Endothelial cell of umbilical vein (primary cell): ENCODE measurements around the gene TMC1. TPM values are rescaled to one million over a fixed set of nuclear protein-coding genes. Genes with fewer than 3 reads are reported as not detected.

Experiments
- BruUV-seq: library from RNA; stranded (reverse); fragments of 400-500 nt; replicated peaks from 2 replicates; lab custom pipeline; 2021; lab: Mats Ljungman, UMichigan
- CTCF ChIA-PET: fragments of 300-600, 350-600 bp; sonication (Branson Sonifier 250); formaldehyde crosslinking; loops from one replicate; lab custom pipeline; 2021; ENCODE audit warnings: antibody characterized with exemption, inconsistent platforms; lab: Charles Lee
- POLR2A ChIA-PET: fragments of 300-600, 350-600 bp; sonication (Branson Sonifier 250); formaldehyde crosslinking; loops from one replicate; lab custom pipeline; 2021; ENCODE audit warnings: antibody characterized with exemption, inconsistent platforms; lab: Charles Lee
- DNase-seq: peaks from one replicate; pipeline ENCODE4 v3.0.0-alpha.2; 2011; ENCODE audit warnings: low read depth, low spot score
- FAIRE-seq: peaks from 2 replicates; lab custom pipeline; 2011; peaks lifted over from hg19 to GRCh38; lab: Jason Lieb, UNC
- H2AFZ ChIP-seq: 2 replicates; pipeline ENCODE4 v1.6.0; 2012; ENCODE audit warnings: low read depth, low read length, control low read depth, inconsistent platforms
- H3K27ac ChIP-seq: 2 replicates; pipeline ENCODE4 v1.5.1; 2011; ENCODE audit warnings: low read depth, mild to moderate bottlenecking, control low read depth, low read length, moderate library complexity; ENCODE audit not compliant: insufficient read depth
- H3K27me3 ChIP-seq, 2 experiments: 2 replicates each; pipeline versions ENCODE4 v1.6.0 to v1.6.1; 2011; ENCODE audit warnings: low read length in 2 of 2, mixed read lengths in 1 of 2; ENCODE audit not compliant: control insufficient read depth in 2 of 2, insufficient read depth in 2 of 2
- H3K36me3 ChIP-seq, 2 experiments: 2 replicates in 1 of 2; 3 replicates in 1 of 2; pipeline ENCODE4 v1.5.1; 2011; ENCODE audit warnings: low read length in 2 of 2, mild to moderate bottlenecking in 1 of 2, moderate library complexity in 1 of 2; ENCODE audit not compliant: control insufficient read depth in 2 of 2, insufficient read depth in 2 of 2; ENCODE audit errors: extremely low read depth in 1 of 2
- H3K4me1 ChIP-seq: 3 replicates; pipeline ENCODE4 v1.5.1; 2011; ENCODE audit warnings: mild to moderate bottlenecking, low read length; ENCODE audit not compliant: control insufficient read depth, insufficient read depth; ENCODE audit errors: extremely low read depth
- H3K4me2 ChIP-seq: 2 replicates; pipeline ENCODE4 v1.6.1; 2011; ENCODE audit warnings: low read length, control low read depth, mixed read lengths; ENCODE audit not compliant: insufficient read depth
- H3K4me3 ChIP-seq, 3 experiments: fragments of 200-600 bp in 1 of 3; sonication (generic), shearing (Covaris generic) in 1 of 3; replicated peaks in 1 of 3; 2 replicates each; pipeline ENCODE4 v1.5.1; 2011 to 2016; ENCODE audit warnings: control low read depth in 3 of 3, low read length in 3 of 3, mild to moderate bottlenecking in 2 of 3, inconsistent platforms in 1 of 3, low read depth in 1 of 3, moderate library complexity in 1 of 3; ENCODE audit not compliant: insufficient read depth in 1 of 3
- H3K79me2 ChIP-seq: 2 replicates; pipeline ENCODE4 v1.6.0; 2012; ENCODE audit warnings: low read length, inconsistent platforms; ENCODE audit not compliant: control insufficient read depth, insufficient read depth
- H3K9ac ChIP-seq: replicated peaks from 2 replicates; pipeline ENCODE3; 2011; ENCODE audit warnings: low read length, control low read depth; ENCODE audit not compliant: insufficient read depth; ENCODE audit errors: extremely low read depth
- H3K9me1 ChIP-seq: replicated peaks from 3 replicates; pipeline ENCODE4 v1.6.0; 2011; ENCODE audit warnings: mild to moderate bottlenecking, low read length; ENCODE audit not compliant: control insufficient read depth, insufficient read depth; ENCODE audit errors: extremely low read depth
- H3K9me3 ChIP-seq: replicated peaks from 2 replicates; pipeline ENCODE4 v1.5.1; 2012; ENCODE audit warnings: low read length, inconsistent platforms; ENCODE audit not compliant: control insufficient read depth, insufficient read depth
- H4K20me1 ChIP-seq: replicated peaks from 2 replicates; pipeline ENCODE3; 2011; ENCODE audit warnings: mild to moderate bottlenecking, low read length; ENCODE audit not compliant: control insufficient read depth, insufficient read depth; ENCODE audit errors: extremely low read depth
- FOS ChIP-seq: IDR thresholded peaks from 2 replicates; pipeline ENCODE4 v1.6.1; 2011; ENCODE audit warnings: mild to moderate bottlenecking, low read length, moderate library complexity, borderline replicate concordance; ENCODE audit not compliant: insufficient read depth
- JUN ChIP-seq: IDR thresholded peaks from 2 replicates; pipeline ENCODE4 v1.6.1; 2011; ENCODE audit warnings: borderline replicate concordance, low read depth; ENCODE audit not compliant: insufficient read length, insufficient read depth
- MYC ChIP-seq: IDR thresholded peaks from one replicate; pipeline ENCODE4 v1.6.1; 2011; ENCODE audit warnings: mild to moderate bottlenecking, low read depth, low read length
- dilution Hi-C: fragments of 300-500 bp; cut with MboI; formaldehyde crosslinking; loops from one replicate; pipeline ENCODE4 v1.15.0; 2019; ENCODE audit warnings: low sequenced_read_pairs; ENCODE audit not compliant: extremely low pct_ligation_motif_present
- intact Hi-C: fragments of 100-400 bp; cut with micrococcal nuclease; formaldehyde crosslinking; loops from one replicate; pipeline ENCODE4 v1.10.0; 2022
- polyA plus RNA-seq, 4 experiments: library from polyadenylated mRNA; depleted of rRNA in 3 of 4; stranded (reverse) in 3 of 4; unstranded in 1 of 4; fragments of >200 nt; gene quantifications; 2 replicates each; pipeline versions ENCODE4 v1.2.1 to v1.2.3, GENCODE V29; 2011 to 2012; ENCODE audit warnings: missing spikeins in 1 of 4
- total RNA-seq: library from RNA; stranded (reverse); gene quantifications from 2 replicates; pipeline ENCODE4 v1.2.3, GENCODE V29; 2021
- TF ChIP-seq, protein P1 (sequence below), 2 donors: IDR thresholded peaks; 1 replicate in 1 of 2; 2 replicates in 1 of 2; pipeline ENCODE4 v1.5.1; 2011; ENCODE audit warnings: low read length in 2 of 2, mild to moderate bottlenecking in 2 of 2, moderate library complexity in 2 of 2, control low read depth in 1 of 2, inconsistent platforms in 1 of 2, low read depth in 1 of 2; ENCODE audit not compliant: insufficient read depth in 1 of 2; ENCODE audit errors: extremely low read depth in 1 of 2

TMC1 gene
- total and polyA plus RNA-seq, 2 donors (not counting 3 experiments of a cell fraction or from before 2014, with no cell fraction given): 1.5 TPM; not detected in 1

DNA sequence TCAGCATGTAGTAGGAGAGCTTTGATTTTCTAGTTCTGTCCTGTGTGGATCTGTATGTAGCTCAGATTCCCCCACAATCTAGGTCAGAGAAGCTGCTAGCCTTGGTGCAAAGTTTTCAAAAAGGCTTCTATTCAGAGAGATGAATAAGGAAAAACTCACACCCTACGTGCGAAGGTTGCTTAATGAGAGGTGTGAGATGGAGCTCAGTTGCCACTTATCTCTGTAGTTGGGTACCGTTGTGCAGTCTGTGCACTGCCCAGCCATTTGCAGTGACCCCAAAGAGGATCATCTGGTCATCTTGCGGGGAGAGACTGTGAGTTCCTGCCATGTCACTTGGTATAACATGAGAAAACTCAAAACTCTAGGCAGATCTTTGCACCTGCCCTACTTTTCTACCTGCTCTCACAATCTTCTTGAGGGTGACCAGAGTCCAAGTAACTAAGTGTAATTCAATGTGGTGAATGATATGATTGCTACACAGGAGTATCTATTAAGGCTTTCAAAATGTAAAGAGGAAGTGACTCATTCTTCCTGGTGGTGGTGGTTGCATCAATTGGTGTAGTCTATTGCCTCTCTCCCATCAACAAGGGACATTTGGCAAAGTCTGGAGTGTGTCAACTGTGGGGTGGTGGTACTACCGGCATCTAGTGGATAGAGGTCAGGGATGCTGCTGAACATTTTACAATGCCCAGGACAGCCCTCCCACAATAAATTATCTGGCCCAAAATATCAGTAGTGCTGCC is 65.2 kb downstream of the TMC1 start:
- Histone ChIP-seq H2AFZ (no peak overlapping the region), H3K27ac (no peak overlapping the region), H3K9ac (no peak overlapping the region), H3K9me1 (no peaks in the 10 kb centered on the region), H3K36me3 (no peaks in the 10 kb centered on the region), H3K27me3 (no peaks in the 10 kb centered on the region), H4K20me1 (no peaks in the 10 kb centered on the region), H3K4me3 (no peak overlapping the region), H3K4me1 (peaks cover 19% of the 10 kb centered on the region), H3K9me3 (no peaks in the 10 kb centered on the region), H3K79me2 (no peaks in the 10 kb centered on the region), H3K4me2 (no peak overlapping the region)
- FAIRE-seq: peak; percentile 42
- ChIA-PET POLR2A (interaction anchor here (4.0 kb wide), 1 partner anchor 221 kb away, joined by 31 read pairs; the partner anchor contains the start of gene ZFAND5), CTCF (interaction anchor here (0.9 to 6.0 kb wide), 5 partner anchors 107 to 294 kb away, joined by 3 to 70 read pairs (median 3); partner anchors contain the start of gene ZFAND5)
- TF ChIP-seq FOS (peak; percentile 69), MYC (no peak), JUN (peak; percentile 78)
- TF ChIP-seq, protein P1, sequence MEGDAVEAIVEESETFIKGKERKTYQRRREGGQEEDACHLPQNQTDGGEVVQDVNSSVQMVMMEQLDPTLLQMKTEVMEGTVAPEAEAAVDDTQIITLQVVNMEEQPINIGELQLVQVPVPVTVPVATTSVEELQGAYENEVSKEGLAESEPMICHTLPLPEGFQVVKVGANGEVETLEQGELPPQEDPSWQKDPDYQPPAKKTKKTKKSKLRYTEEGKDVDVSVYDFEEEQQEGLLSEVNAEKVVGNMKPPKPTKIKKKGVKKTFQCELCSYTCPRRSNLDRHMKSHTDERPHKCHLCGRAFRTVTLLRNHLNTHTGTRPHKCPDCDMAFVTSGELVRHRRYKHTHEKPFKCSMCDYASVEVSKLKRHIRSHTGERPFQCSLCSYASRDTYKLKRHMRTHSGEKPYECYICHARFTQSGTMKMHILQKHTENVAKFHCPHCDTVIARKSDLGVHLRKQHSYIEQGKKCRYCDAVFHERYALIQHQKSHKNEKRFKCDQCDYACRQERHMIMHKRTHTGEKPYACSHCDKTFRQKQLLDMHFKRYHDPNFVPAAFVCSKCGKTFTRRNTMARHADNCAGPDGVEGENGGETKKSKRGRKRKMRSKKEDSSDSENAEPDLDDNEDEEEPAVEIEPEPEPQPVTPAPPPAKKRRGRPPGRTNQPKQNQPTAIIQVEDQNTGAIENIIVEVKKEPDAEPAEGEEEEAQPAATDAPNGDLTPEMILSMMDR (IDR thresholded peaks at IDR 0.05; ENCODE audit: extremely low read depth in 1 of 2, insufficient read depth in 1 of 2, low read depth in 1 of 2, low read length in 2 of 2): peak in 1 of 2 donors; percentile 4
- no TSS peak for BruUV-seq
- intact Hi-C loops: loop anchor here (1.0 to 5.0 kb wide), 2 partner anchors 221 to 279 kb away; partner anchors contain the start of gene ZFAND5
- dilution Hi-C loops: no loop called here
- peak; percentile 42 for DNase-seq
